HG03159 (cell line): ENCODE data around the gene CLEC4A.
"Not testable (repeated sequence)": the region's sequence is repeated elsewhere in the genome, so short reads cannot be mapped to it uniquely, and the experiment has no call there.

ENCODE experiments used
- ATAC-seq: cut with Tn5 transposase; IDR thresholded peaks from one replicate; pipeline ENCODE4 v1.9.1; 2021; ENCODE audit warnings: mild to moderate bottlenecking, moderate library complexity; ENCODE audit not compliant: unreplicated experiment

Gene CLEC4A

GRCh38 chr12:8133636-8134397 is 10.4 kb downstream of the CLEC4A start:
- not testable (repeated sequence) for ATAC-seq

GRCh38 chr12:8134398-8134930 is 11.0 kb downstream of the CLEC4A start:
- ATAC-seq = not testable (repeated sequence)

- ATAC-seq = not testable (repeated sequence)
Observed at GRCh38 chr12:8141647-8142046, 18.2 kb downstream of the CLEC4A start.

GRCh38 chr12:8143261-8143660 is 19.8 kb downstream of the CLEC4A start:
- ATAC-seq = no peak

GRCh38 chr12:8145754-8146441 is 22.5 kb downstream of the CLEC4A start:
- ATAC-seq = no peak

GRCh38 chr12:8146442-8146771 is 23.0 kb downstream of the CLEC4A start:
- no peak for ATAC-seq

- ATAC-seq = no peak
Observed at GRCh38 chr12:8154526-8154925, 31.1 kb downstream of the CLEC4A start.

GRCh38 chr12:8156416-8156815 is 33.0 kb downstream of the CLEC4A start:
- no peak for ATAC-seq

- ATAC-seq = no peak
Observed at GRCh38 chr12:8156845-8157244, 33.4 kb downstream of the CLEC4A start, which contains the start of gene ZNF705A. ZNF705A (plus strand) TSS chr12:8157015; CDS start chr12:8172626, 15,611 bp downstream.

GRCh38 chr12:8157484-8158198 is 34.2 kb downstream of the CLEC4A start:
- no peak for ATAC-seq

GRCh38 chr12:8172911-8173310 is 49.5 kb downstream of the CLEC4A start:
- ATAC-seq = not testable (repeated sequence)

- ATAC-seq = not testable (repeated sequence)
Observed at GRCh38 chr12:8179989-8180585, 56.7 kb downstream of the CLEC4A start.

- ATAC-seq = not testable (repeated sequence)
Observed at GRCh38 chr12:8181271-8181670, 57.9 kb downstream of the CLEC4A start.

- ATAC-seq = not testable (repeated sequence)
Observed at GRCh38 chr12:8182923-8183322, 59.5 kb downstream of the CLEC4A start.

GRCh38 chr12:8183346-8183745 is 59.9 kb downstream of the CLEC4A start:
- ATAC-seq = not testable (repeated sequence)

- ATAC-seq = not testable (repeated sequence)
Observed at GRCh38 chr12:8184206-8184605, 60.8 kb downstream of the CLEC4A start.

- ATAC-seq = not testable (repeated sequence)
Observed at GRCh38 chr12:8188088-8188487, 64.7 kb downstream of the CLEC4A start.
